Stimulated activated CD4-positive, alpha-beta T cell treated with anti-CD3 and anti-CD28 coated beads, TNF-alpha, amount 100 ng/mL, for 48 hours (primary cell): ENCODE data around the gene SFRP2.
A peak's percentile ranks its signal among the peaks of the same experiment; 100 is the strongest.

Experiments
- DNase-seq, 3 donors: peaks; one replicate each; pipeline ENCODE4 v3.0.0-alpha.2; 2020; ENCODE audit warnings: low read depth in 3 of 3

The SFRP2 gene

DNA sequence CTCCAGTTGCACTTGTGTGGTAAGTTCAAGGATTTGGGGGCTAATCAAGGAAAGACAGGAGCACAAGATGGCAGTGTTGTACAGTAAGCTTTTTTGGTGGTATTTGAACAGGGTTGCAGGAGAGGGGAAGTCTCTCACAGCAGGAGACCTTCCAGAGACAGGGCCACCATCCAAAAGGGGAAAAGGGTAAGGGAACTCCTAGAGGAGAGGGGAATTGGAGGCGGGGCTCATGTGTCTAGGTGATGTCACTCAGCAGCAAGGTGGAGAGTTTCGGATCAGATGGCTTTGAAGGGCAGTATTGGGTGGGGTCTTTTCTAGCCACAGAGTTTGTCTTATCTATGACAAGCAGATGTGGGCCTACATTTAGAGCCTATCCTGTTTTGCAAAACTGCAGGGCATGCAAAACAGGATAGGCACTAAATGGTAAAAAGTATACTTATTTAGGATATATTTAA lies 15.6 kb downstream of the SFRP2 start:
- no peak for DNase-seq

DNA sequence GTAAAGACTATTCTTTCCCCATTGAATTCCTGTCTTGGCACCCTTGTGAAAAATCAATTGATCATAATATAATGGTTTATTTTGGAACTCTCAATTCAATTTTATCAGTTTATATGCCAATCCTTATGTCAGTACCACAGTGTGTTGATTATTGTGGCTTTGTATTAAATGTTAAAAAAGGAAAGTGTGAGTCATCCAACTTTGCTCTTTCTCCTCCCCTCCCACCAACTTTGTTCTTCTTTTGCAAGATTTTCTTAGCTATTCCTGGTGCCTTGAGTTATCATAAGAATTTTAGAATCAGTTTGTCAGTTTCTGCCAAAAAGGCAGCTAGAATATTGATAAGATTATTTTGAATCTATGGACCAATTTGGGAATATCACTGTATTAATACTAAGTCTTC lies 17.8 kb downstream of the SFRP2 start:
- DNase-seq: no peak

DNA sequence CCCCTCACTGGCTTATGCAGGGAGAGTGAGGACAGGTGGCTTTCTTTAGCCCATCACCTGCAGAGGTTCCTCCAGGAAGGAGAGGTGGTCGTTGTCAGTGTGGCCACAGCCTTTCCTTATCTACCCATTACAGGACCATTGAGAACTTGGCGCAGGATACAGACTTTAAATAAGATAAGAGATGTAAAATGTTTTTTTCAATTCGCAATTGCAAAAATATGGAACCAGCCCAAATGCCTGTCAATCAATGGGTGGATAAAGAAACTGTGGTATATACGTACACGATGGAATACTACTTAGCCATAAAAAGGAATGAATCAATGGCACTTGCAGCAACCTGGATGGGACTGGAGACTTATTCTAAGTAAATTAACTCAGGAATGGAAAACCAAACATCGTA lies 22.1 kb downstream of the SFRP2 start:
- no peak for DNase-seq

DNA sequence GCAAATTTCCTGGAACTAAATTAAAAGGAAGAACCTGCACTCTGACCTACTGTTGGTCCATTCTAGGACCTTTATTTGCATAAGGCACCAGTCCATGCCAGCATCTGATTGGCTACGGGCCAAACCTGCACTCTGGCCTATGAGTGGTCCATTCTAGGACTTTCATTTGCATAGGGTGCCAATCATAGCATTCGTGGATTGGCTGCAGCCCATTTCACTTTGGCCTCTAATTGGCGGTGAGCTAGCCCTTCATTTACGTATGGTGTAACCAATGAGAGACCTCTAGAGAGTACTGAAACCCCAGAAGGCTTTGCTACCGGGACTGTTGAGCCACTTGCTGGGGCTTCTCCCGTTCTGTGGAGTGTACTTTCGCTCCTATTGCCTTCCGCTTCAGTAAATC lies 23.0 kb downstream of the SFRP2 start:
- no peak for DNase-seq

DNA sequence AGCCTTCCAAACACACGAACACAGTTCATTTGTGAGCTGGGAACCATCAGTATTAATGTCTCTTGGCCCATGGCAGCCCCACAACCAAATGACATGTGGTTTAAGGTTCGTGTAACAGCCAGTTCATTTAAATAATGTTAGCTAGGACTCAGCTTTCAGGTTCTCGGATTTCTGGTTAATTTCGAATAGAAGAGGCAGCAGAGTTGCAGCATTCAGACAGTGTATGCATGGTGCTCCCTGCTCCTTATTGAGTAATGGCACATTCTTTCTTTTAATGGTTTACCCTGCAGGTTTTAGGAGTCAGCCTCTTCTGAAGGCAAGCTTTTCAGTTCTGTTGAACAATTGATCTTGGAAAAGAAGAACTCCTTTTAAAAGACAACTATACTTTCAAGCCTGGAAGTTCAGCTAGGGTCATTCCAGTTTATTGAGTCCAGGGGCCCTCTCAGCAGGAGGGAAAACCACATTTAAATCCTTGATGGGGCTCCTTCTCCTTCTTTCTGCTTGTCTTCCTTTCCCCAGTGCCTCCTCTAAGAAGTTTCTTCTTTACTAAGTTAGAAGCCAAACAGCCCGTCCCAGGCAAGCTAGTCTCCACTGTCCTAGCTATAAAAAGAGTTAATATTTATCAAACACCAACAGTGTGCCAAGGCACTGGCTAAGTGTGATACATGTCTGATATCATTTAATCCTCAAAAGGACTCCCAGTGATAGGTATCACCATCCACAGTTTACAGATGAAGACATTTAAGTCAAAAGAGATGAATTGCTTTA lies 24.1 kb downstream of the SFRP2 start:
- no peak for DNase-seq

DNA sequence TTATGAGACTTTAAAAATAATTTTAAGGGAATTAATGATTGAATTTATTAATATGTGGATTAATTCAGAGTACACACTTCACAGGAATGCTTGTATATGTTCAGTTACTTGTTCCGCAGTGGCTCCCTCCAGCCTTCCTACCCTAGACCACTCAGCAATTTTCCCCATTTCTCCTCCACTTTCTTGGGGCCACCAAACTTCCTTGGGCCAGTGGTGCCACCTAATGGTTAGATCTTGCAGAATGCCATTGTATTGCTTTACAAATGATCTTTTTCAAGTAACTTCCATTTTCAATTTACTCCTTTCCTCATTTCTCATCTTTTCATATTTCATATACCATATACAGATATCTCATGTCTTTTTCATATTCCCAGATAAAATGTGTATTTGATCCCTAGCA lies 25.5 kb downstream of the SFRP2 start:
- DNase-seq: no peak

DNA sequence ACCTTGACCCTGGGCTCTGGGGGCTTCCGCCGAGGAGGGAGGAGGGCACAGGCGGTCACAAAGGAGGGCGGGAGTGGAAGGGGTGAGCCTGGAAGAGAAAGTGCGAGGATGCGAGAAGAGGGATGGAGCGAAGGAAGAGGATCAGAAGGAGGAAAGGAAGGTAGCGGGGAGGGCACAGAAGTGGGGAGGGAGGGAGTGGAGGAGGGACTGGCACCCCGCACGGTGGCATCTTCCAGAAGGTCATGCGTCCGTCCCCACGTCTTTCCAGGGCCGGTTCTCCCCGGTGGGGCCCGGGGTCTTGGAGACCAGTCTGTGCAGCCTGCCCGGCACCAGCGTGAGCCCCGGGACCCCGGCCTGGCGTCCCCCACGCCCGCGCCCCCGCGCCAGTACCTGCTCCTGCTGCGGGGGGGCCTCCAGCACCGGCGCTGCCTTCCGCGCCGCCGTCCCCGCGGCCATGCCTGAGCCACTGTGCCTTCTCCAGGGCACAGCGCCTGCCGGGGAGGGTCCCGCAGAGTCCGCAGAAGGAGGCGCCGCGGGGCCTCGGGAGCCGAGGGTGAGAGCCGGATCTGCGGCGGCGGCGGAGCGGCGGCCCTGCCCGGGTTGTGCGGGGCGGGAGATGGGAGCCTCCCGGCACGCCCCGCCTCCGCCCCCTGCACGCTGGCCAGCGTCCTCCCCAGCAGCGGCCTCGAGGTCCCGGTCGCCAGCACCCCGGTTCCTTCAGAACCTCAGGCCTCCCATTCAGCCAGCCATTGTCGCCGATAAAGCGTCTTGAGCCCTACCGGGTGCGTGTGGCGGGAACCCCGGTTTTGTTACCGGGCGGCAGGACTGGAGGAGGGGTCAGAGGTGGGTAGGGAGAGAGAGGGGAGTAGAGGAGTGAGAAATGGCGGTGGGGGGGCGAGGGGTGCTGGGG lies 29.2 kb downstream of the SFRP2 start, which contains the start of gene RNF175:
Gene RNF175, minus strand, starts transcription at position 618 of the 910 bp plus-strand sequence. Its CDS starts 162 bp downstream, at position 456.
- no peak for DNase-seq

DNA sequence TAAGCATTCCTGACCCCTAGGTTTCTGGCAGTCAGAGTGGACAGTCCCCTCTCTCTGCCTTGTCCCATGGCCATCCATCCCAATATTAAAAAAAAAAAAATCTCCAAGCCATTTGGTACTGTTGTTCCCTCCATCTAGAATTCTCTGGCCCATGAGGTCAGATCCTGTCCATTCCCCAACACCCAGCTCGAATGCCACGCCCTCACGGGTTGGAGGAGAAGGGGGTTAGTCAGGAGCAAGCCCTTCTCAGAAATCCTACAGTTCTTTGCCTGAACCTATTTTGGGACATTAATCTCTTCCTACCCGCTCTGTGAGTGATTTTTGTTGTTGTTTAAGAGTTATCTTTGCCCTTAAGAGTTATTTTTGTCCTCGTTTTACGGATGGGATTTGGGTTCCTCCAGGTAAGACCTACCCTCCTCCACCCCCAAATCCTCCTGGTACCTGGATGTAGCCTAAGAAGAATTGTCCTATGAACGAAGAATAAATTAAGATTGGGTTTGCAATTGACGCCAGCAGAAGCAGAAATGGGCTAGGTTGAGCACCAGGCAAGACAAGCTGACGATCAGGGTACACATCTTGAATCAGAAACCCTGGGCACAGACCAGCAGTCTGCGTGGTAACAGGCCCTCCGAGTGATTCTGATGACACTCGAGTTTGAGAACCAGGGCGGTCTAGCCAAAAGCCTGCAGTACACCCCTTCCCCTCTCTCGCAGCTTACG lies 30.0 kb downstream of the SFRP2 start:
- DNase-seq: no peak

DNA sequence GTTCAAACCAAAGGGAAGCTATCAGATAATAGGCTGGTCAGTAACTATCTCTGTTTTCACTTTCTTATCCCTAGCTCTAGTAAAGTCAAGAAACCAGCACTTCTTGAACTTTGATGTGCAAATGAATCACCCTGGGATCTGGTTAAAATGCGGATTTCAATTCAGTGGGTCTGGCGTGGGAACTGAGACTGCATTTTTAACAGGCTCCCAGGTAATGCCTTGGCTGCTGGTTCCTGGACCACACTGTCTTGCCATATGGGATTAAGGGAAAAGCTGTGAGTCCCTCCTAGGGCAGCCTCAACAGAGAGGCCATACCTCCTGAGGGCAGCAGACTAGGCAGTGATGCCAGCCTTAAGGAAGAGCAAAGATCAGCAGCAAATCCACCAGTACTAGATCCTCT lies 30.7 kb downstream of the SFRP2 start:
- no peak for DNase-seq

DNA sequence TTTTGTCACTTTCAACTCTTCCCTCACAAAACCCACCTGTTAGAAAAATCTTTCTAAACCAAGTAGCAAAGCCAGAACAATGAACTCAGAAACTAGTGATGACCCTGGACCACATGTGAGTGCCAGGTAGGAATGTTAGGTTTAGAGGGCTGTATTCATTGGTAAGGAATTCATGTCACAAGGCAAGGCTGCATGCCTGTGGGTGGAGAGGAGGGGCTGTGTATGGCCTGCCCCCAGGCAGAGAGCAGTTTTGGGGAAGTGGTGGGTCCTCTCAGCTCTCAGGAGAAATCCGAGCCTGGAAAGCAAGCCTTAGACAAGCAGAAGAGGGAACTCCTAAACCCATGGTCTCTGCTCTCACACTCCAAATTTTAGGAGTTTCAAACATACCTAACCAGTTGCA lies 31.5 kb downstream of the SFRP2 start:
- DNase-seq: no peak

DNA sequence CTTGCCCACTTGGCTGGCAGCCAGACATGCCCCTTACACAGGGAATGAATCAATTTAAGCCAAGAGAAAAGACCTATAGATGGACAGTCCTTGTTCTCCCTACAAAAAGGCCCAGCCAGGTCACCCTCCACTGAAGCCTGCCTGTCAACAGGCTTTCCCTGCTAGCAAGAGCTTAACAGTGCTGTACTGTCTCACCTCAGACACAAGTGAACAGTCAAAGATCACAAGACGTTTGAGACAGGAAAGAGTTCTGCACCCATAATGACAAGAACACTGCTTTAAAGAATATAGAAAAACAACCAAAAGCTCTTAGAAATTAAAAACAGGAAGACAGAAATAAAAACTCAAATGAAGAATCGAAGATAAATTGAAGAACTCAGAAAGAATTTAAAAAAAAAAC lies 33.7 kb downstream of the SFRP2 start:
- DNase-seq: no peak

DNA sequence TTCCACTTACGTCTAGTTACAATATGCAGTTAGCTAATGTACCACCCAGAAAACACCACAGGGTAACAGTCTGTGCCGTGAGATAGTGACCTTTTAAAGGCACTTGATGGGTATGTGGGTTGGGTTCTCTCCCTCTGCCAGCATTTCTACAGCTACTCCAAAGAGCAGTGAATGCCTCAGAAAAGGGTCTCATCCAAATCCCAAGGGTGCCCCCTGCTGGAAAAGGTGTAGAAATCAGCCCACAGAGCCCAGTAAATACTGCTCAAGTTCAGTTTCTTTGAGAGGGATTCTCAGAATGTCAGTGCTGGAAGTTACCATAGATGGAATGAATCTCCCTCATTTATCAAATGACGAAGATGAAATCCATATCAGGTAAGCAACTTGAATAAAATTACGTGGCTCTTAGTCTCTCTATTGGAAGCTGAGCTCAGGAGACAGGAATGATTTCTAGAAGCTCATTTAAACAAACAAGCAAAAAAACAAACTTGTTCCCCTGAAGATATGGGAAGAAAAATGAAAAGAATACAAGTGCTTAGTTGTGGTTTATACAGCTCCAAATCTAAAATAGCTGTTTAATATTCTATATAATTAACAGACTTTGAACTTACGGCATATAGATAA lies 38.6 kb downstream of the SFRP2 start:
- peak; percentile 38 to 72 (median 52) for DNase-seq

DNA sequence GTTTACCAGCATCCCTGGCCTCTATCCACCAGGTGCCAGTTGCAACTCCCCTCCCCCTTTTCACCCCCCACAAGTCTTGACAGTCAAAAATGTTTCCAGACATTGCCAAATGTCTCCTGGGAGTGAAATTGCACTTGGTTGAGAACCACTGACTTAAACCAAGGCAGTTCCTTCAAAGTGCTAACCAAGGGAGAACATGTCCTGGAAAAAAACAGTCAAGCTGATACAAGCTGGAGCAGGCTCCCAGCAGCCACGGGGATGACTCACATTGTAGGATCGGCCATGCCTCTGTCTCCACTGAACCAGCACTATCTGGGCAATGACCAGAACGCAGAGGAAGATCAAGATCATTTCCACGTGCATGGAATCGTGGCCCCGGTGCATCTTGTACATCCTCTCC lies 40.5 kb downstream of the SFRP2 start:
- DNase-seq: no peak

DNA sequence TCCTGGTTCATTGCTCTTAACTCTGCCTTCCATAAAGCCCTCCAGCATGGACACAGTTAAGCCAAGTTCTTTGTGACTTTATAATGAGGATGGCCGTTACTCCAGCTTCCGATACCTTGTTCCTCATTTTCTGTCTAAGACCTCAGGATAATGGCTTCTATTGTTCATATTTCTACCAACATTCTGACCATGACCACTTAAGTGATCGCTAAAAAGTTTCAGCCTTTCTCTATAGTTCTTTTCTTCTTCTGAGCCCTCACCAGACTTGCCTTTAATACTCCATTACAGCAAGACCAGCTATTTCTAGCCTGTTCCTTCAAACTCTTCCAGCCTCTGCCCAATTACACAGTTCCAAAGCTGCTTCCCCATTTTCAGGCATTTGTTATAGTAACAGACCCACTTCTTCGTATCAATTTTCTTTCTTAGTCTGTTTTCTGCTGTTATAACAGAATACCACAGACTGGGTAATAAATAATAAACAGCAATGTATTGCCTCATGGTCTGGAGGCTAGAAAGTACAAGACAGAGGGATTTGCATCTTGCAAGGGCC lies 41.4 kb downstream of the SFRP2 start:
- no peak for DNase-seq

DNA sequence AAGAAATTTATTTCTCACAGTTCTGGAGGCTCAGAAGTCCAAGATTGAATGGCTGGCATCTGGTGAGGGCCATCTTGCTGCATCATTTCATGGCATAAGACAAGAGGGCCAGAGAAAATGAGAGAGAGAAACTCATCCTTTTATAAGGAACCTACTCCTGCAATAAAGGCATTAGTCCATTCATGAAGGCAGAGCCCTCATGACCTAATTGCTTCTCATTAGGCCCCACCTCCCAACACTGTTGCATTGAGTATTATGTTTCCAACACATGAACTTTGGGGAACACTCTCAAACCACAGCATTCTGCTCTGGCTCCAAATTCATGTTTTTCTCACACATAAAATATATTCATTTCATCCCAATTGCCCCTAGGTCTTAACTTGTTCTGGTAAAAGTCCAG lies 43.2 kb downstream of the SFRP2 start:
- no peak for DNase-seq

DNA sequence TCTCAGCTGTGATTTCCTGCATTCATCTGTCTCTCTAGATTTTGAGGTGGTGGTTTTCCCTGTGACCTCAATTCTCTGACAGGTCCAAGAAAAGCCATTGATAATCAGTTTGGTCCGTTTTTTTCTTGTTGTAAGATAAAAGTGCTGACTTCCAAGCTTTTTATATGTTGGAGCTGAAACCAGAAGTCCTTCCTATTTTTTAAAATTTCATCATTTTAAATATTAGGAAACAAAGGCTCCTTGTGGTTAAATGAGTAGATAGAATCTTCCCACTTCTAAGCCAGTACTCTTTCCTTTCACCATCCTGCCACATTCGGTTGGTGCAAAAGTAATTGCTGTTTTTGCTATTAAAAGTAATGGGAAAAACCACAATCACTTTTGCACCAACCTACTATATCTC lies 47.3 kb downstream of the SFRP2 start:
- no peak for DNase-seq

DNA sequence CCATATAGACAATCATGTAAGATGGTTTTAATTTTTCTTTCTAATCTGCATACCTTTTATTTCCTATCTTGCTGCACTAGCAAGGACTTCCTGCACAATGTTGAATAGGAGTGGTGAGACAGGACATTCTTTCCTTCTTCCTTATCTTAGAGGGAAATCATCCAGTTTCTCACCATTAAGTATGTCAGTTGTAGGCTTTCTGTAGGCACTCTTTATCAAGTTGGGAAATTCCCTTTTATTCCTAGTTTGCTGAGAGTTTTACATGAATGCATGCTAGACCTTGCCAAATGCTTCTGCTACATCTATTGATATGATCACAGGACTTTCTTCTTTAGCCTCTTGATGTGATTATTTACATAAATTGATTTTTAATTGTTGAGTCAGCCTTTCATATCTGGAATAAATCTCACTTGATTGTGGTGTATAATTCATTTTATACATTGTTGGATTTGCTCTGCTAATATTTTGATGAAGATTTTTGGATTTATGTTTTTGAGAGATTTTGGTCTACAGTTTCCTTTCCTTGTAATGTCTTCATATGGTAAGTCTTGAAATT lies 52.9 kb downstream of the SFRP2 start:
- no peak for DNase-seq

DNA sequence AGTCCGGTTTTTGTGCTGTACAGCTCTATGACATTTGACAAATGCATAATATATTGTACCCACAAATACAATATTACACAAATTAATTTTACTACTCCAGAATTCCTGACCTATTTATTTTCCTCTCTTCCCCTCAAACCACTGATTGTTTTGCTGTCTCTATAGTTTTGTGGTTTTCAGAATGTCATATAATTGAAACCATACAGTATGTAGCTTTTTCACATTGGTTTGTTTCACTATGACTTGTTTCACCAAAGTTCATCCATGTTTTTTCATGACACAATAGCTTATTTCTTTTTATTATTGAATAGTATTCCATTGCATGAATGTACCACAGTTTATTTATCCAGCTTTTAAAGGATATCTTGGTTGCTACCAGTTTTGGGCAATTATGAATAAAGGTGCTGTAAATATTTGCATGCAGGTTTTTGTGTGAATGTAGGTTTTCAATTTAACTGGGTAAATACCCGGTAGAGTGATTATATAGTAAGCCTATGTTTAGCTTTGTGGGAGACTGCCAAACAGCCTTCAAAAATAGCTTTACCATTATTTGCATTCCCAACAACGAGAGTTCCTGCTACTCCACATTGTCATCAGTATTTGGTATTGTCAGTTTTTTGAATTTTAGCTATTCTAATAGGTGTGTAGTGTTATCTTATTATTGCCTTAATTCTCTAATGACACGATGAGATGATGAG lies 55.0 kb downstream of the SFRP2 start:
- DNase-seq: no peak

DNA sequence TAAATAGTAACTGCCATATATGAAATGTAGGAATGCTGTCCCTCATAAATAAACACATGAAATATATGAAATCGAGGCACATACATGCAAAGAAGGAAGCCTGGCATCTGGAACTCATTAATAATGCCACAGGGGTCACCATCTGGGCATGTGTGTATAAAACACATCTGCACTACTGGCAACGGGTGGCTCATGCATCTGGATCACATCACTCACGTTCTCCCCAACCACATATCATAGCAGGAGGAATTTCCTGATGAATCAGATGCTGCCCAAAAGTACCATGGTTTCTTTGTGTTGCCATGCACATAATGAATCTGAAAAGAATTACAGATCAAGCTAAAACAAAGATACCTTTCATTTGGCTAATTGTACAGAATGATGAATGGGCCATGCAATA lies 57.6 kb downstream of the SFRP2 start:
- no peak for DNase-seq
